Smooth muscle cell of trachea (primary cell): ENCODE results near the gene CDC42EP3. TPM values are rescaled to one million over a fixed set of nuclear protein-coding genes. Genes with fewer than 3 reads are reported as not detected.

Experiments used
- total RNA-seq: library from RNA; depleted of rRNA; stranded (reverse); fragments of >200 nt; gene quantifications from 2 replicates; pipeline ENCODE4 v1.2.1, GENCODE V29; 2014

The CDC42EP3 gene
- 8.7 and 28.9 TPM in 2 replicates for total RNA-seq

GRCh38 chr2:37671009-37671815 is at the start of gene CDC42EP3:
Gene CDC42EP3 (minus strand): TSS chr2:37671642. CDS start chr2:37646587, 25,055 bp downstream.

